GM12872 (cell line): Measurements from ENCODE around the gene GKN1.

Source experiments
- TF ChIP-seq, protein P1 (sequence below): IDR thresholded peaks from 3 replicates; pipeline ENCODE4 v1.5.1; 2011; ENCODE audit warnings: low read depth, mild to moderate bottlenecking, low read length, moderate library complexity; ENCODE audit not compliant: insufficient read depth

The GKN1 gene

DNA sequence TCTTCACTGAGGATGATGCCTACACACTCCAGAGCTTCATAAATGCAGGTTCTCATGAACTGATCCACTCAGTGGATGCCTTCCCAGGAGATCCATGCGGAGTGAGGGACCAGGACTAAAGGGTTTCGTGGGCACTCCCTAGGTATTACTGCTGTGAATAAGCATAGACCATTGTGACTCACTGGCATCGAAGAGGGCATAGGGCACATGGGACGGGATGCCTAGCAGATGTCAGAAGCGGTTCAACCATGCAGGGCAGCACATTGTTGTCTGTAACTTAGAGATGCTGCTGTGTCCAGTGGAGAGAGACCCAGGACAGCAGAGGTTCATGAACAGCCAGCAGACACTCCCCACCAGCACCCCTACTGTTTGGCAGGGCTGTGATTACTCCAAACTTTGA, 39.0 kb upstream of the GKN1 start:
- TF ChIP-seq, protein P1, sequence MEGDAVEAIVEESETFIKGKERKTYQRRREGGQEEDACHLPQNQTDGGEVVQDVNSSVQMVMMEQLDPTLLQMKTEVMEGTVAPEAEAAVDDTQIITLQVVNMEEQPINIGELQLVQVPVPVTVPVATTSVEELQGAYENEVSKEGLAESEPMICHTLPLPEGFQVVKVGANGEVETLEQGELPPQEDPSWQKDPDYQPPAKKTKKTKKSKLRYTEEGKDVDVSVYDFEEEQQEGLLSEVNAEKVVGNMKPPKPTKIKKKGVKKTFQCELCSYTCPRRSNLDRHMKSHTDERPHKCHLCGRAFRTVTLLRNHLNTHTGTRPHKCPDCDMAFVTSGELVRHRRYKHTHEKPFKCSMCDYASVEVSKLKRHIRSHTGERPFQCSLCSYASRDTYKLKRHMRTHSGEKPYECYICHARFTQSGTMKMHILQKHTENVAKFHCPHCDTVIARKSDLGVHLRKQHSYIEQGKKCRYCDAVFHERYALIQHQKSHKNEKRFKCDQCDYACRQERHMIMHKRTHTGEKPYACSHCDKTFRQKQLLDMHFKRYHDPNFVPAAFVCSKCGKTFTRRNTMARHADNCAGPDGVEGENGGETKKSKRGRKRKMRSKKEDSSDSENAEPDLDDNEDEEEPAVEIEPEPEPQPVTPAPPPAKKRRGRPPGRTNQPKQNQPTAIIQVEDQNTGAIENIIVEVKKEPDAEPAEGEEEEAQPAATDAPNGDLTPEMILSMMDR, result no peak

DNA sequence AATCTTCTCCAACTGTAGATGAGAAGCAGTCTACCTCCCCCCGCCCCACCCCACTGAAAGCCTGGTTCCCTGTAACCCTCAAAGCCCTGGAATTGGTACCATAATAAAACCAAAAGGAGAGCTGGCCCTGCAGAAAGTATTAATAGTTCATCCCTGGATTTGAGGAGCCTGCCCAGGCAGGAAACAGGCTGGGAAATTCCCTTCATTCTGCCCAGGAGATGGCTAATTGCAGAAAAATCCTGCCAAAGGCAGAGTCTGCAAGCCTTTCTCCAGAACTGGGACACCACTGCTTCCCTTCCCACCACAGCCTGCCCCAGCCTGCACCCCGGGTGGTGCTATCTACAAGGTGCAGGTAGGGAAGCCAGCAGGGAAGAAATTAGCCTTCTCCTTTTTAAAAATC, 38.0 kb upstream of the GKN1 start:
- TF ChIP-seq, protein P1, result no peak

DNA sequence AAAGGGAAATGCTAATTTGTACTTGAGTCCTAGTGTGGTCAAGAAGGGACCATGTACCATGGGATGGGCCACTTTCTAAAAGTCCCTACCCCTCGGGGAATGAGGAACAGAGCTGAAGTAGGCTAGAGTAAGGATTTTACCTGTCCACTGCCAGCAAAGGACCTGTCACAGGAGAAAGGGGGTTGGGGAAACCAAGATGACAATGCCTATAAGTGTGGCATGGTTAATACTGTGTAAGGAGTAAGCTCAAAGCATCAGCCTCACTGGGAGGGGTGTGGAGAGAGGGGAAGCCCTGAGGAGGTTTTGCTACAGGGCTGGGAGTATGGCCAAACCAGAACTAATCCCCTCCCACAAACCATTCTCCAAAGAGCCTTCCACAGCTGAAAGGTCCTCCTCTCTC, 37.5 kb upstream of the GKN1 start:
- TF ChIP-seq, protein P1, result no peak

DNA sequence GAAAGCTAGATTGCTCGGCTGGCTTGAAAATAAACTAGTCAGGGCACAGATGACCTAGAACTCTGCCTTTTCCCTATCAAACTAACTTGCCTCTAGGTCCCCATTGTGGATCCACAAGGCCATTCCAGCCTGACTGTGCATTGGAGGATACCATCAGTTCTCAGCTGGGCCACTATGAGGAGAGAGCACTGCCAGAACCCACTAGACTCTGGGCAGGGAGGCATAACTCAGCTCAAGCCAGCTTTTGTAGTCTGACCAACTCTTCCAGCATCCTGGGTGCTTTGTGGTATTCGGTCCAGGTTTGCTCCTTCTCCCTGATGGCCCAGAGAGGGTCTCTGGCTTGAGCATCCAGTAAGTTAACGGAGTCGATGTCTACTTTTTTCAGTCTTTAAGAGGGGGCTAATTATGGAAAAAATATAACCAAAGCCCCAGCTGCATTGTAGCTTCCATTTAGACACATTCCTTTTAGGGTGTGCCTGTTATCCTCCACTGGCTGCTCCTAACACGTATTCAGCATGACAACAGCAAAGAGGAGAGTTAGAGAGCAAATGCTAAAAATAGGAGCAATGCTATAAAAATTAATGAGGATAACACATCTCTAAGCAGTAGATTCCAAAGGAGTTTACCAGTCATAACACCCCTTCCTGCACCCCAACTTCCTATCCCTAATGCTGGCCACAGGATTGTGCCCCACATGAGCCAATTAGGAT, 36.9 kb upstream of the GKN1 start:
- TF ChIP-seq, protein P1, result no peak

DNA sequence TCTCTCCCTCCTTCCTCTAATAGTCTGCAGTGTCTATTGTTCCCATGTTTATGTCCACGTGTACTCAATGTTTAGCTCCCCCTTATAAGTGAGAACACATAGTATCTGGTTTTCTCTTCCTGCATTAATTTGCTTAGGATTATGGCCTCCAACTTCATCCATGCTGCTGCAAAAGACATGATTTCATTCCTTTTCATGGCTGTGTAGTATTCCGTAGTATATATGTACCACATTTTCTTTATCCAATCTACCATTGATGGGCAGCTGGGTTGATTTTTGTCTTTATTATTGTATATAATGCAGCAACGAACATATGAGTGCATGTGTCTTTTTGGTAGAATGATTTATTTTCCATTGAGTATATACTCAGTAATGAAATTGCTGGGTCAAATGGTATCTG, 35.5 kb upstream of the GKN1 start:
- TF ChIP-seq, protein P1, result no peak

DNA sequence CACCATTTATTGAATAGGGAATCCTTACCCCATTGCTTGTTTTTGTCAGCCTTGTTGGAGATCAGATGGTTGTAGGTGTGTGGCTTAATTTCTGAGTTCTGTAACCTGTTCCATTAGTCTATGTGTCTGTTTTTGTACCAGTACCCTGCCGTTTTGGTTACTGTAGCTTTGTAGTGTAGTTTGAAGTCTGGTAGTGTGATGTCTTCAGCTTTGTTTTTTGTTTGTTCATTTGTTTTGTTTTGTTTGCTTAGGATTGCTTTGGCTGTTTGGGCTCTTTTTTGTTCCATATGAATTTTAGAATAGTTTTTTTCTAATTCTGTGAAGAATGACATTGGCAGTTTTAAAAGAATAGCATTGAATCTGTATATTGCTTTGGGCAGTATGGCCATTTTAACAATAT, 34.5 kb upstream of the GKN1 start:
- TF ChIP-seq, protein P1, result no peak

DNA sequence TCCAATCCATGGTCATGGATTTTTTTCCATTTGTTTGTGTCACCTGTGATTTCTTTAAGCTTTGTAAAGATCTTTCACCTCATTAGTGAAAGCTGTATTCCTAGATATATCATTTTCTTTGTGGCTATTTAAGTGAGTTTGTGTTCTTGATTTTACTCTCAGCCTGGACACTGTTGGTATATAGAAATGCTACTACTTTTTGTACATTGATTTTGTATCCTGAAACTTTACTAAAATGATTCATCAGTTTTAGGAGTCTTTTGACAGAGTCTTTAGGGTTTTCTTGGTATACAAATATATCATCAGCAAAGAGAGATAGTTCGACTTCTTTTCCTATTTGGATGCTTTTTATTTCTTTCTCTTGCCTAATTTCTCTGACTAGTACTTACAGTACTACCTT, 34.1 kb upstream of the GKN1 start:
- TF ChIP-seq, protein P1, result no peak
